ENCODE measurements around the gene EIF2S1. TPM values are rescaled to one million over a fixed set of nuclear protein-coding genes. Genes with fewer than 3 reads are reported as not detected.

Gene EIF2S1
- total and polyA plus RNA-seq, 2 experiments from 2014 or later: 121 to 170 TPM

DNA sequence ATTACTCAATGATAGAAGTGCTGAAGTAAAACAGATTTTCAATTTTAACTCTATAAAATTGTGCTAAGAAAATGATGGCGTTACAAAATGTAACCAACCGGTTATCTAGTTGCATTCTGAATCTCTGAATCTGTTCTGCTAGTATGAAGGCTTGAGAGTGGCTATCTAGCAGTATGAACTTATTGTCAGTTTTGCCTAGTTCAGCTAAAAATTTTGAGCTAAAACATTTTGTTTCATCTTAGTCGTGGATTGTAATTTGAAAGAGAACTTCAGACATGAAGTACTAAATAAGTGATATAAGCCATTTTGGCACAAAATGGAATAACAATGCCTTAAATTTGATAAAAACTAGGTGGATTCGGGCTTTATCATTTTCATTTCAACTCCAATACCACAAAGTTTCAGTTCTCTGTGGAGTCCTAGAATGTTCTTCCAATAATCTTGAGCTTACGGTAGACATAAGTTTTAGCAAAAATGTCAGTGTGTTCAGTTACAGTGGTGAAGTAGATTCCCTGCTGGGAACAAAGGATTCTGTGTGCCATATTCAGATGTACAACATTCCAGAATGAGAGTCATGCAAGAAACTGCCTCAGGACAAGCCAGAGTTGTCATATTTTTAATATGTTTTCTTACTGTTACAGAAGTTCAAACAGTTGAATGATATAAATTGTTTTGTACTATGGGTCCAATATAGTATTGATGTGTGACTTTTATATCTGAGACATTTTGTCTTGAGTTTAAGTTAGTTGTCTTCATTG lies 28.6 kb upstream of the EIF2S1 start:
- Histone ChIP-seq H3K9me2 (ENCODE audit: insufficient read depth) (no peaks in the 10 kb centered on the region), H3K27me3 (ENCODE audit: insufficient read depth) (no peaks in the 10 kb centered on the region), H4K20me1 (replicated peaks; ENCODE audit: insufficient read depth) (no peaks in the 10 kb centered on the region; the same call in 1 of the 2 replicates), H3K4me2 (no peak overlapping the region), H3K27ac (ENCODE audit: low read depth) (no peak overlapping the region), H2AFZ (no peak overlapping the region), H3K79me2 (replicated peaks; ENCODE audit: insufficient read depth) (no peaks in the 10 kb centered on the region), H3K4me3 (no peak overlapping the region), H3F3A (replicated peaks; ENCODE audit: low read depth) (no peaks in the 10 kb centered on the region), H3K36me3 (ENCODE audit: insufficient read depth) (peaks cover 10% of the 10 kb centered on the region; the same call in 1 of the 2 replicates), H3K4me1 (ENCODE audit: insufficient read depth) (no peaks in the 10 kb centered on the region)
- Mint-ChIP-seq H3K4me1 (no peaks in the 10 kb centered on the region), H3K27me3 (ENCODE audit: insufficient read depth, low read depth, poor library complexity) (peaks cover 2% of the 10 kb centered on the region), H3K4me3 (no peak overlapping the region), H3K36me3 (ENCODE audit: low read depth) (peaks cover 52% of the 10 kb centered on the region; the same call in 2 of the 3 replicates), H3K9me3 (no peaks in the 10 kb centered on the region), H3K27ac (no peak overlapping the region)
- no peak for DNase-seq (ENCODE audit: low spot score)
- TF ChIP-seq NANOG (IDR thresholded peaks at IDR 0.05; ENCODE audit: borderline replicate concordance) (no peak), EZH2 (IDR thresholded peaks at IDR 0.05; ENCODE audit: low read depth, unreplicated experiment) (no peak), ETS1 (IDR thresholded peaks at IDR 0.05) (no peak), ZNF114 (CRISPR knock-in tag; IDR thresholded peaks at IDR 0.05) (no peak), JUNB (IDR thresholded peaks at IDR 0.05; ENCODE audit: unreplicated experiment) (no peak), ZNF331 (CRISPR knock-in tag; IDR thresholded peaks at IDR 0.05; ENCODE audit: low read depth) (no peak), CREB1 (CRISPR knock-in tag; IDR thresholded peaks at IDR 0.05; ENCODE audit: low read depth) (no peak), STAT1 (IDR thresholded peaks at IDR 0.05; ENCODE audit: unreplicated experiment) (no peak), EZH2phosphoT487 (IDR thresholded peaks at IDR 0.05; ENCODE audit: unreplicated experiment) (no peak), POLR2AphosphoS5 (IDR thresholded peaks at IDR 0.05; ENCODE audit: low read depth) (no peak)
- TF ChIP-seq, protein P1, sequence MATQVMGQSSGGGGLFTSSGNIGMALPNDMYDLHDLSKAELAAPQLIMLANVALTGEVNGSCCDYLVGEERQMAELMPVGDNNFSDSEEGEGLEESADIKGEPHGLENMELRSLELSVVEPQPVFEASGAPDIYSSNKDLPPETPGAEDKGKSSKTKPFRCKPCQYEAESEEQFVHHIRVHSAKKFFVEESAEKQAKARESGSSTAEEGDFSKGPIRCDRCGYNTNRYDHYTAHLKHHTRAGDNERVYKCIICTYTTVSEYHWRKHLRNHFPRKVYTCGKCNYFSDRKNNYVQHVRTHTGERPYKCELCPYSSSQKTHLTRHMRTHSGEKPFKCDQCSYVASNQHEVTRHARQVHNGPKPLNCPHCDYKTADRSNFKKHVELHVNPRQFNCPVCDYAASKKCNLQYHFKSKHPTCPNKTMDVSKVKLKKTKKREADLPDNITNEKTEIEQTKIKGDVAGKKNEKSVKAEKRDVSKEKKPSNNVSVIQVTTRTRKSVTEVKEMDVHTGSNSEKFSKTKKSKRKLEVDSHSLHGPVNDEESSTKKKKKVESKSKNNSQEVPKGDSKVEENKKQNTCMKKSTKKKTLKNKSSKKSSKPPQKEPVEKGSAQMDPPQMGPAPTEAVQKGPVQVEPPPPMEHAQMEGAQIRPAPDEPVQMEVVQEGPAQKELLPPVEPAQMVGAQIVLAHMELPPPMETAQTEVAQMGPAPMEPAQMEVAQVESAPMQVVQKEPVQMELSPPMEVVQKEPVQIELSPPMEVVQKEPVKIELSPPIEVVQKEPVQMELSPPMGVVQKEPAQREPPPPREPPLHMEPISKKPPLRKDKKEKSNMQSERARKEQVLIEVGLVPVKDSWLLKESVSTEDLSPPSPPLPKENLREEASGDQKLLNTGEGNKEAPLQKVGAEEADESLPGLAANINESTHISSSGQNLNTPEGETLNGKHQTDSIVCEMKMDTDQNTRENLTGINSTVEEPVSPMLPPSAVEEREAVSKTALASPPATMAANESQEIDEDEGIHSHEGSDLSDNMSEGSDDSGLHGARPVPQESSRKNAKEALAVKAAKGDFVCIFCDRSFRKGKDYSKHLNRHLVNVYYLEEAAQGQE (IDR thresholded peaks at IDR 0.05; ENCODE audit: unreplicated experiment): no peak
- TF ChIP-seq, protein P2, sequence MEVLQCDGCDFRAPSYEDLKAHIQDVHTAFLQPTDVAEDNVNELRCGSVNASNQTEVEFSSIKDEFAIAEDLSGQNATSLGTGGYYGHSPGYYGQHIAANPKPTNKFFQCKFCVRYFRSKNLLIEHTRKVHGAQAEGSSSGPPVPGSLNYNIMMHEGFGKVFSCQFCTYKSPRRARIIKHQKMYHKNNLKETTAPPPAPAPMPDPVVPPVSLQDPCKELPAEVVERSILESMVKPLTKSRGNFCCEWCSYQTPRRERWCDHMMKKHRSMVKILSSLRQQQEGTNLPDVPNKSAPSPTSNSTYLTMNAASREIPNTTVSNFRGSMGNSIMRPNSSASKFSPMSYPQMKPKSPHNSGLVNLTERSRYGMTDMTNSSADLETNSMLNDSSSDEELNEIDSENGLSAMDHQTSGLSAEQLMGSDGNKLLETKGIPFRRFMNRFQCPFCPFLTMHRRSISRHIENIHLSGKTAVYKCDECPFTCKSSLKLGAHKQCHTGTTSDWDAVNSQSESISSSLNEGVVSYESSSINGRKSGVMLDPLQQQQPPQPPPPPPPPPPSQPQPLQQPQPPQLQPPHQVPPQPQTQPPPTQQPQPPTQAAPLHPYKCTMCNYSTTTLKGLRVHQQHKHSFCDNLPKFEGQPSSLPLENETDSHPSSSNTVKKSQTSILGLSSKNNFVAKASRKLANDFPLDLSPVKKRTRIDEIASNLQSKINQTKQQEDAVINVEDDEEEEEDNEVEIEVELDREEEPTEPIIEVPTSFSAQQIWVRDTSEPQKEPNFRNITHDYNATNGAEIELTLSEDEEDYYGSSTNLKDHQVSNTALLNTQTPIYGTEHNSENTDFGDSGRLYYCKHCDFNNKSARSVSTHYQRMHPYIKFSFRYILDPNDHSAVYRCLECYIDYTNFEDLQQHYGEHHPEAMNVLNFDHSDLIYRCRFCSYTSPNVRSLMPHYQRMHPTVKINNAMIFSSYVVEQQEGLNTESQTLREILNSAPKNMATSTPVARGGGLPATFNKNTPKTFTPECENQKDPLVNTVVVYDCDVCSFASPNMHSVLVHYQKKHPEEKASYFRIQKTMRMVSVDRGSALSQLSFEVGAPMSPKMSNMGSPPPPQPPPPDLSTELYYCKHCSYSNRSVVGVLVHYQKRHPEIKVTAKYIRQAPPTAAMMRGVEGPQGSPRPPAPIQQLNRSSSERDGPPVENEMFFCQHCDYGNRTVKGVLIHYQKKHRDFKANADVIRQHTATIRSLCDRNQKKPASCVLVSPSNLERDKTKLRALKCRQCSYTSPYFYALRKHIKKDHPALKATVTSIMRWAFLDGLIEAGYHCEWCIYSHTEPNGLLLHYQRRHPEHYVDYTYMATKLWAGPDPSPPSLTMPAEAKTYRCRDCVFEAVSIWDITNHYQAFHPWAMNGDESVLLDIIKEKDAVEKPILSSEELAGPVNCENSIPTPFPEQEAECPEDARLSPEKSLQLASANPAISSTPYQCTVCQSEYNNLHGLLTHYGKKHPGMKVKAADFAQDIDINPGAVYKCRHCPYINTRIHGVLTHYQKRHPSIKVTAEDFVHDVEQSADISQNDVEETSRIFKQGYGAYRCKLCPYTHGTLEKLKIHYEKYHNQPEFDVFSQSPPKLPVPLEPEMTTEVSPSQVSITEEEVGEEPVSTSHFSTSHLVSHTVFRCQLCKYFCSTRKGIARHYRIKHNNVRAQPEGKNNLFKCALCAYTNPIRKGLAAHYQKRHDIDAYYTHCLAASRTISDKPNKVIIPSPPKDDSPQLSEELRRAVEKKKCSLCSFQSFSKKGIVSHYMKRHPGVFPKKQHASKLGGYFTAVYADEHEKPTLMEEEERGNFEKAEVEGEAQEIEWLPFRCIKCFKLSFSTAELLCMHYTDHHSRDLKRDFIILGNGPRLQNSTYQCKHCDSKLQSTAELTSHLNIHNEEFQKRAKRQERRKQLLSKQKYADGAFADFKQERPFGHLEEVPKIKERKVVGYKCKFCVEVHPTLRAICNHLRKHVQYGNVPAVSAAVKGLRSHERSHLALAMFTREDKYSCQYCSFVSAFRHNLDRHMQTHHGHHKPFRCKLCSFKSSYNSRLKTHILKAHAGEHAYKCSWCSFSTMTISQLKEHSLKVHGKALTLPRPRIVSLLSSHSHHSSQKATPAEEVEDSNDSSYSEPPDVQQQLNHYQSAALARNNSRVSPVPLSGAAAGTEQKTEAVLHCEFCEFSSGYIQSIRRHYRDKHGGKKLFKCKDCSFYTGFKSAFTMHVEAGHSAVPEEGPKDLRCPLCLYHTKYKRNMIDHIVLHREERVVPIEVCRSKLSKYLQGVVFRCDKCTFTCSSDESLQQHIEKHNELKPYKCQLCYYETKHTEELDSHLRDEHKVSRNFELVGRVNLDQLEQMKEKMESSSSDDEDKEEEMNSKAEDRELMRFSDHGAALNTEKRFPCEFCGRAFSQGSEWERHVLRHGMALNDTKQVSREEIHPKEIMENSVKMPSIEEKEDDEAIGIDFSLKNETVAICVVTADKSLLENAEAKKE (CRISPR knock-in tag; IDR thresholded peaks at IDR 0.05): no peak
- TF ChIP-seq, protein P3, sequence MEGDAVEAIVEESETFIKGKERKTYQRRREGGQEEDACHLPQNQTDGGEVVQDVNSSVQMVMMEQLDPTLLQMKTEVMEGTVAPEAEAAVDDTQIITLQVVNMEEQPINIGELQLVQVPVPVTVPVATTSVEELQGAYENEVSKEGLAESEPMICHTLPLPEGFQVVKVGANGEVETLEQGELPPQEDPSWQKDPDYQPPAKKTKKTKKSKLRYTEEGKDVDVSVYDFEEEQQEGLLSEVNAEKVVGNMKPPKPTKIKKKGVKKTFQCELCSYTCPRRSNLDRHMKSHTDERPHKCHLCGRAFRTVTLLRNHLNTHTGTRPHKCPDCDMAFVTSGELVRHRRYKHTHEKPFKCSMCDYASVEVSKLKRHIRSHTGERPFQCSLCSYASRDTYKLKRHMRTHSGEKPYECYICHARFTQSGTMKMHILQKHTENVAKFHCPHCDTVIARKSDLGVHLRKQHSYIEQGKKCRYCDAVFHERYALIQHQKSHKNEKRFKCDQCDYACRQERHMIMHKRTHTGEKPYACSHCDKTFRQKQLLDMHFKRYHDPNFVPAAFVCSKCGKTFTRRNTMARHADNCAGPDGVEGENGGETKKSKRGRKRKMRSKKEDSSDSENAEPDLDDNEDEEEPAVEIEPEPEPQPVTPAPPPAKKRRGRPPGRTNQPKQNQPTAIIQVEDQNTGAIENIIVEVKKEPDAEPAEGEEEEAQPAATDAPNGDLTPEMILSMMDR (conservative IDR thresholded peaks at IDR 0.05; ENCODE audit: low read depth in 2 of 2): no peak
- no peak for ATAC-seq

Measured in GM23338 (cell line).